Measurements from ENCODE around the gene ZNF507.
A peak's percentile ranks its signal among the peaks of the same experiment; 100 is the strongest.
"Not testable (repeated sequence)": the region's sequence is repeated elsewhere in the genome, so short reads cannot be mapped to it uniquely, and the experiment has no call there.

ZNF507 gene

GRCh38 chr19:32416749-32417456 lies 71.5 kb downstream of the ZNF507 start:
- Histone ChIP-seq H3K27me3 (ENCODE audit: insufficient read depth, insufficient read length) (no peaks in the 10 kb centered on the region), H3K36me3 (ENCODE audit: insufficient read depth, insufficient read length, low read length) (peaks cover 44% of the 10 kb centered on the region), H3K4me3 (ENCODE audit: insufficient read length, low read depth) (no peak overlapping the region), H3K4me1 (ENCODE audit: insufficient read depth, insufficient read length) (no peaks in the 10 kb centered on the region), H3K9me3 (ENCODE audit: insufficient read depth, low read length) (no peaks in the 10 kb centered on the region), H3K9ac (ENCODE audit: insufficient read length, low read depth) (no peak overlapping the region)
- DNase-seq (ENCODE audit: low read depth, low spot score) = peak; percentile 22
- TF ChIP-seq SUZ12 (IDR thresholded peaks at IDR 0.05; ENCODE audit: extremely low read depth, insufficient read depth, insufficient read length) = no peak
- TF ChIP-seq ZNF274 (IDR thresholded peaks at IDR 0.05; ENCODE audit: low read depth, low read length) = no peak
- TF ChIP-seq YY1 (IDR thresholded peaks at IDR 0.05; ENCODE audit: insufficient read depth, insufficient read length) = no peak

- DNase-seq (ENCODE audit: low read depth, low spot score) = no peak
- TF ChIP-seq ZNF274 (IDR thresholded peaks at IDR 0.05; ENCODE audit: low read depth, low read length) (no peak), SUZ12 (IDR thresholded peaks at IDR 0.05; ENCODE audit: extremely low read depth, insufficient read depth, insufficient read length) (no peak), YY1 (IDR thresholded peaks at IDR 0.05; ENCODE audit: insufficient read depth, insufficient read length) (no peak)
- Histone ChIP-seq H3K4me1 (ENCODE audit: insufficient read depth, insufficient read length) (no peaks in the 10 kb centered on the region), H3K9me3 (ENCODE audit: insufficient read depth, low read length) (no peaks in the 10 kb centered on the region), H3K9ac (ENCODE audit: insufficient read length, low read depth) (no peak overlapping the region), H3K27me3 (ENCODE audit: insufficient read depth, insufficient read length) (no peaks in the 10 kb centered on the region), H3K4me3 (ENCODE audit: insufficient read length, low read depth) (no peak overlapping the region), H3K36me3 (ENCODE audit: insufficient read depth, insufficient read length, low read length) (peaks cover 36% of the 10 kb centered on the region)
Observed at GRCh38 chr19:32418155-32418554, 72.7 kb downstream of the ZNF507 start.

- no peak for TF ChIP-seq ZNF274 (IDR thresholded peaks at IDR 0.05; ENCODE audit: low read depth, low read length)
- no peak for TF ChIP-seq SUZ12 (IDR thresholded peaks at IDR 0.05; ENCODE audit: extremely low read depth, insufficient read depth, insufficient read length)
- TF ChIP-seq YY1 (IDR thresholded peaks at IDR 0.05; ENCODE audit: insufficient read depth, insufficient read length) = no peak
- H3K27me3 ChIP-seq (ENCODE audit: insufficient read depth, insufficient read length) = no peaks in the 10 kb centered on the region
- H3K9me3 ChIP-seq (ENCODE audit: insufficient read depth, low read length) = no peaks in the 10 kb centered on the region
- DNase-seq (ENCODE audit: low read depth, low spot score) = no peak
- H3K4me3 ChIP-seq (ENCODE audit: insufficient read length, low read depth) = no peak overlapping the region
- peaks cover 17% of the 10 kb centered on the region for H3K36me3 ChIP-seq (ENCODE audit: insufficient read depth, insufficient read length, low read length)
- no peak overlapping the region for H3K9ac ChIP-seq (ENCODE audit: insufficient read length, low read depth)
- H3K4me1 ChIP-seq (ENCODE audit: insufficient read depth, insufficient read length) = no peaks in the 10 kb centered on the region
Observed at GRCh38 chr19:32421589-32422361, 76.4 kb downstream of the ZNF507 start.

GRCh38 chr19:32422435-32422834 lies 77.0 kb downstream of the ZNF507 start:
- Histone ChIP-seq H3K9me3 (ENCODE audit: insufficient read depth, low read length) (no peaks in the 10 kb centered on the region), H3K4me1 (ENCODE audit: insufficient read depth, insufficient read length) (no peaks in the 10 kb centered on the region), H3K4me3 (ENCODE audit: insufficient read length, low read depth) (no peak overlapping the region), H3K36me3 (ENCODE audit: insufficient read depth, insufficient read length, low read length) (peaks cover 16% of the 10 kb centered on the region), H3K27me3 (ENCODE audit: insufficient read depth, insufficient read length) (no peaks in the 10 kb centered on the region), H3K9ac (ENCODE audit: insufficient read length, low read depth) (no peak overlapping the region)
- DNase-seq (ENCODE audit: low read depth, low spot score) = no peak
- TF ChIP-seq SUZ12 (IDR thresholded peaks at IDR 0.05; ENCODE audit: extremely low read depth, insufficient read depth, insufficient read length) (no peak), YY1 (IDR thresholded peaks at IDR 0.05; ENCODE audit: insufficient read depth, insufficient read length) (no peak), ZNF274 (IDR thresholded peaks at IDR 0.05; ENCODE audit: low read depth, low read length) (no peak)

GRCh38 chr19:32423944-32424343 lies 78.5 kb downstream of the ZNF507 start:
- H3K27me3 ChIP-seq (ENCODE audit: insufficient read depth, insufficient read length); DNase-seq (ENCODE audit: low read depth, low spot score); H3K4me3 ChIP-seq (ENCODE audit: insufficient read length, low read depth); H3K9ac ChIP-seq (ENCODE audit: insufficient read length, low read depth); H3K4me1 ChIP-seq (ENCODE audit: insufficient read depth, insufficient read length); H3K9me3 ChIP-seq (ENCODE audit: insufficient read depth, low read length): not testable (repeated sequence)
- peaks cover 16% of the 10 kb centered on the region for H3K36me3 ChIP-seq (ENCODE audit: insufficient read depth, insufficient read length, low read length)

GRCh38 chr19:32427536-32427935 lies 82.1 kb downstream of the ZNF507 start:
- Histone ChIP-seq H3K4me1 (ENCODE audit: insufficient read depth, insufficient read length) (no peaks in the 10 kb centered on the region), H3K27me3 (ENCODE audit: insufficient read depth, insufficient read length) (no peaks in the 10 kb centered on the region), H3K36me3 (ENCODE audit: insufficient read depth, insufficient read length, low read length) (peaks cover 3% of the 10 kb centered on the region), H3K4me3 (ENCODE audit: insufficient read length, low read depth) (no peak overlapping the region), H3K9ac (ENCODE audit: insufficient read length, low read depth) (no peak overlapping the region), H3K9me3 (ENCODE audit: insufficient read depth, low read length) (no peaks in the 10 kb centered on the region)
- no peak for TF ChIP-seq SUZ12 (IDR thresholded peaks at IDR 0.05; ENCODE audit: extremely low read depth, insufficient read depth, insufficient read length)
- TF ChIP-seq YY1 (IDR thresholded peaks at IDR 0.05; ENCODE audit: insufficient read depth, insufficient read length) = no peak
- no peak for TF ChIP-seq ZNF274 (IDR thresholded peaks at IDR 0.05; ENCODE audit: low read depth, low read length)
- no peak for DNase-seq (ENCODE audit: low read depth, low spot score)

- no peak for DNase-seq (ENCODE audit: low read depth, low spot score)
- Histone ChIP-seq H3K27me3 (ENCODE audit: insufficient read depth, insufficient read length) (no peaks in the 10 kb centered on the region), H3K9me3 (ENCODE audit: insufficient read depth, low read length) (no peaks in the 10 kb centered on the region), H3K4me1 (ENCODE audit: insufficient read depth, insufficient read length) (no peaks in the 10 kb centered on the region), H3K36me3 (ENCODE audit: insufficient read depth, insufficient read length, low read length) (peaks cover 34% of the 10 kb centered on the region), H3K9ac (ENCODE audit: insufficient read length, low read depth) (no peak overlapping the region), H3K4me3 (ENCODE audit: insufficient read length, low read depth) (no peak overlapping the region)
- TF ChIP-seq SUZ12 (IDR thresholded peaks at IDR 0.05; ENCODE audit: extremely low read depth, insufficient read depth, insufficient read length) = no peak
Observed at GRCh38 chr19:32436692-32437091, 91.3 kb downstream of the ZNF507 start.

All from NT2/D1 (cell line).